HG03060 (cell line): Measurements from ENCODE around the gene KDM4B.
A peak's percentile ranks its signal among the peaks of the same experiment; 100 is the strongest.

ENCODE experiments used
- ATAC-seq: cut with Tn5 transposase; IDR thresholded peaks from one replicate; pipeline ENCODE4 v1.9.1; 2021; ENCODE audit warnings: low read depth, moderate number of reproducible peaks; ENCODE audit not compliant: unreplicated experiment

Gene KDM4B

GRCh38 chr19:5130371-5131030, 161.6 kb downstream of the KDM4B start:
- ATAC-seq, result peak; percentile 50

GRCh38 chr19:5131031-5131505, 162.2 kb downstream of the KDM4B start:
- ATAC-seq, result no peak

- no peak for ATAC-seq
These were observed 162.7 kb downstream of the KDM4B start for GRCh38 chr19:5131506-5132205.

- no peak for ATAC-seq
These were observed 163.3 kb downstream of the KDM4B start for GRCh38 chr19:5132206-5132560.

GRCh38 chr19:5132698-5133651, 164.1 kb downstream of the KDM4B start:
- no peak for ATAC-seq

- ATAC-seq, result no peak
These were observed 165.2 kb downstream of the KDM4B start for GRCh38 chr19:5133986-5134595.

- ATAC-seq, result no peak
These were observed 165.8 kb downstream of the KDM4B start for GRCh38 chr19:5134691-5135090.

GRCh38 chr19:5136073-5136855, 167.4 kb downstream of the KDM4B start:
- ATAC-seq, result no peak

- ATAC-seq, result no peak
These were observed 168.2 kb downstream of the KDM4B start for GRCh38 chr19:5137114-5137513.

- no peak for ATAC-seq
These were observed 168.7 kb downstream of the KDM4B start for GRCh38 chr19:5137571-5138124.

- ATAC-seq, result peak; percentile 58
These were observed 170.0 kb downstream of the KDM4B start for GRCh38 chr19:5138606-5139582.

GRCh38 chr19:5139583-5140325, 170.8 kb downstream of the KDM4B start:
- no peak for ATAC-seq

- ATAC-seq, result no peak
These were observed 172.4 kb downstream of the KDM4B start for GRCh38 chr19:5141129-5141849.

- ATAC-seq, result no peak
These were observed 173.2 kb downstream of the KDM4B start for GRCh38 chr19:5141850-5142724.

GRCh38 chr19:5142725-5143097, 173.8 kb downstream of the KDM4B start:
- ATAC-seq, result no peak
